ENCODE measurements around the gene POPDC2.
"Not testable (repeated sequence)": the region's sequence is repeated elsewhere in the genome, so short reads cannot be mapped to it uniquely, and the experiment has no call there.

Gene POPDC2, protein sequence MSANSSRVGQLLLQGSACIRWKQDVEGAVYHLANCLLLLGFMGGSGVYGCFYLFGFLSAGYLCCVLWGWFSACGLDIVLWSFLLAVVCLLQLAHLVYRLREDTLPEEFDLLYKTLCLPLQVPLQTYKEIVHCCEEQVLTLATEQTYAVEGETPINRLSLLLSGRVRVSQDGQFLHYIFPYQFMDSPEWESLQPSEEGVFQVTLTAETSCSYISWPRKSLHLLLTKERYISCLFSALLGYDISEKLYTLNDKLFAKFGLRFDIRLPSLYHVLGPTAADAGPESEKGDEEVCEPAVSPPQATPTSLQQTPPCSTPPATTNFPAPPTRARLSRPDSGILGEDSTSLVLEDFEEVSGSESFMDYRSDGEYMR

DNA sequence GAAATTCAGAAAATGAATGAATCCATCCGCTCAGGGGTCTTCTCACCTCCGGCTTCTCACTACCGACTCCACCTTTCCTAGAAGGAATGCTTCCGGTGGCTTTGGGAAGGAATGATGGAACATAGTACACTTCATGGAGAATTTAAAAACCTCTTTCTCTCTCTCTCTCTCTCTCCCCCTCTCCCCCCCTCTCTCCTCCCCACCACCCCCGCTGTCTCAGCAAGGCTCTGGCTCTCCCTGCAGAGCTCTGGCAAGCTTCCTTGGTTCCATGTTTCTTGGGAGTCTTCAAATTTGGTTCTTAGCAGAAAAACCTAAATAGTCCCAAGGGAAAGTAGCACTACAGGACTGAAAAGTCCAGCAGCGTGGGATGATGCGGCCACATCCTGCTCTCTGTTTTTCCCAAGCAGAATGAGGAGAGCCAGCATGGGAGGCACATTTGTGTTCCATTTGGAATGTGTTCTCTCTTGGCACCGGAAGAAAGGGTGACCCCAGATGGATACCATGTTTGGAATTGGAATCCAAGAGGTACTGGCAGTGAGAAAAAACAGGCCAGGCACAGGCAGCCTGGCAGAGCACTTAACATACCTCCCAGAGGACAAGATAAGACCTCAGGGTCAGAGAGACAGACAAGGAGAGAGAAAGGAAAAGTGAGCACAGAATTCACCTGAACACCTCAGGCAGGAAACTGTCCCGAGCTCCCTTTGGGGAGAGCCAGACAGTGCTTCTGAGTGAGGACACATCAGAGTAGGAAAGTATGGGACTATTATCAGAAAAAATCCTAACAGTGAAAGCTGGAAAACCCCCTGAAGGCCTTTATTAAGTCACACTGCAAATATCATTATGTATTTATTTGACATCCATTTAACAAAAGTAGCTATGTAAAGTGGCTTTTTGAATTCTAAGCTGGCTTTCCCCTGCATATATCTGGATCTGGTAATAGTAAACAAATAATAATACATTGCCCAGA is at the start of gene POPDC2:
Gene POPDC2, minus strand, starts transcription at position 116 of the 967 bp plus-strand sequence. CDS start 166 bp downstream, outside the sequence.
- DNase-seq (ENCODE audit: low read depth in 2 of 3, low spot score in 1 of 3) = no peak

GRCh38 chr3:119703820-119704531 is 43.6 kb upstream of the POPDC2 start:
- no peak for DNase-seq (ENCODE audit: low read depth in 2 of 3, low spot score in 1 of 3)

- DNase-seq (ENCODE audit: low read depth in 2 of 3, low spot score in 1 of 3) = peak; percentile 71 to 86 (median 82)
Observed at GRCh38 chr3:119702530-119703527, 42.4 kb upstream of the POPDC2 start, which contains the start of gene CFAP91. TSS of gene CFAP91 (plus strand) at chr3:119703022. CDS start at chr3:119703099, 77 bp downstream.

GRCh38 chr3:119700920-119701734 is 40.7 kb upstream of the POPDC2 start:
- DNase-seq (ENCODE audit: low read depth in 2 of 3, low spot score in 1 of 3) = no peak

- peak in 1 of 3 donors; percentile 41 for DNase-seq (ENCODE audit: low read depth in 2 of 3, low spot score in 1 of 3)
Observed at GRCh38 chr3:119700269-119700919, 40.0 kb upstream of the POPDC2 start.

DNA sequence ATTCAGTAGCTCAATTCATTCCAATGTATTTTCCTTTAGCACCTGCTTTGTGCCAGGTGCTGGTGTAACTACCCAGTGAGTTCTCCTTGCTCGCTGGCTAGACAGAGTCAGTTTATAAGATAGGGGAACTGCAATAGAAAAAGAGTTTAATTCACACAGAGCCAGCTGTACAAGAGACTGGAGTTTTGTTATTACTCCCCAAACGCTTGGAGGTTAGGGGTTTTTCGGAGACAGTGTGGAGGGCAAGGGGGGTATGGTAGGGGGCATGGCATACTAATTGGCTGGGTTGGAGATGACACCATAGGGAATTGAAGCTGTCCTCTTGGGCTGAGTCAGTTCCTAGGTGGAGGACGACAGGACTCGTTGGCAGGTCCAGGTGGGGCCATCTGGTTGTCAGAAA is 37.0 kb upstream of the POPDC2 start:
- no peak for DNase-seq (ENCODE audit: low read depth in 2 of 3, low spot score in 1 of 3)

- no peak for DNase-seq (ENCODE audit: low read depth in 2 of 3, low spot score in 1 of 3)
Observed at GRCh38 chr3:119695480-119695879, 35.1 kb upstream of the POPDC2 start.

DNA sequence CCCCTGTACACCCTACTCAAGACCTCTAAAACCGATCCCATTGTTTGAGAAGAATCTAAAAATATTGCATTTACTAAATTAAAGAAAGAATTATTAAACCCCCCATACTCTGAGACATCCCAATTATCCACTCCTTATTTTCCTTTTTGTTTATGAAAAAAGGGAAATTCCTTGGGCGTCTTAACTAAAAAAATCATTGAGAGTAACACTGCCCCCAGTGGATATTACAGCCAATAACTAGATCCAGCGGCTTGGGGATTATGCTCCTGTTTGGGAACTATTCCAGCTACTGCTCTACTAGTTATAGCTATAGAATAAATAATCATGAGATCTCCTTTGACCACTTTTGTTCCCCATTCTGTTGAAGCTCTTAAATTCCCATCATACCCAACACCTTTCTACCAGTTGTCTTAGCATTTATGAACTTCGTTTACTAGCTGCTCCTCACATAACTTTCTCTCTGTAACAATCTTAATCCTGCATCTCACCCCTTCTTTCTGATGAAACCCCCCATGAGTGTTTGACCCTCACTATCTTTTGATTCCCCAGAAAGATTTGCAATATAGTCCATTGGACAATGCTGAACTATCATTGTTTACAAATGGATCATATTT is 29.8 kb upstream of the POPDC2 start:
- DNase-seq (ENCODE audit: low read depth in 2 of 3, low spot score in 1 of 3) = no peak

DNA sequence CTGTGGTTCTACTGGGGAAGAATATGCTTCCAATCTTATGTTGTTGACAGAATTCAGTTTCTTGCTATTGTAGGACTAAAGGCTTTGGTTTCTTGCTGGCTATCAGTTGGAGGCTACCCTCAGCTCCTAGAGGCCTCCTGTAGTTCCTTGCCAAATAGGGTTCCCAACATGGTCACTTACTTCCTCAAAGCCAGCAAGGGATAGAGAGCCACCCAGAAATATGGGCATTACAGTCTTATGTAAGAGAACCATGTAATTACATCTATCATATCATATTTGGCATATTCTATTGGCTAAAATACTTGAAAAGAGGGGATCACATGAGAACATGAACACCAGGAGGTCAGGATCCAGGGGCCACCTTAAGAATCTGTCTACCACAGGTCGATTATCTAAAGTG is 23.0 kb upstream of the POPDC2 start:
- no peak for DNase-seq (ENCODE audit: low read depth in 2 of 3, low spot score in 1 of 3)

DNA sequence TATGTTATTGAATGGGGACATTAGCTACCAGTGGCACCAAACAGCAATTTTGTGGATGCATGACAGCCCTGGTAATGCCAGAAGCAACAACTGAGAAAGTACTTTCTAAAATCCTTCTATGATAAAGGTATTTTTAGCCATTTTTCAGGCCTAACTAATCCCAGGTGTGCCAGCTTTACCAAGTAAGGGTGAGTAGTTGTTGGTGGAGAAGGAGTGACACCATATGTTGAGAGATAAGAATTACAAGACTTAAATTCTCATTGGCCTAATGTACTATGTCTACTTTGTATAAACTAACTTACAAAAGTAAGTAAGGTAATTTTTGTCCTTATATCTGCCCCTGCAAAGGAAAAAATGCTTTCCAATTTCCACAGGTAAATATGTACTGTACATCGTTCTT is 20.9 kb upstream of the POPDC2 start:
- DNase-seq (ENCODE audit: low read depth in 2 of 3, low spot score in 1 of 3) = no peak

GRCh38 chr3:119679874-119680273 is 19.5 kb upstream of the POPDC2 start:
- no peak for DNase-seq (ENCODE audit: low read depth in 2 of 3, low spot score in 1 of 3)

GRCh38 chr3:119678209-119678608 is 17.8 kb upstream of the POPDC2 start:
- not testable (repeated sequence) for DNase-seq (ENCODE audit: low read depth in 2 of 3, low spot score in 1 of 3)

- no peak for DNase-seq (ENCODE audit: low read depth in 2 of 3, low spot score in 1 of 3)
Observed at GRCh38 chr3:119677641-119677934, 17.2 kb upstream of the POPDC2 start.

GRCh38 chr3:119676771-119677640 is 16.6 kb upstream of the POPDC2 start, which contains the start of gene COX17:
TSS of gene COX17 (minus strand) at chr3:119677406. CDS start at chr3:119677310, 96 bp downstream.
- peak; percentile 86 to 92 (median 88) for DNase-seq (ENCODE audit: low read depth in 2 of 3, low spot score in 1 of 3)

DNA sequence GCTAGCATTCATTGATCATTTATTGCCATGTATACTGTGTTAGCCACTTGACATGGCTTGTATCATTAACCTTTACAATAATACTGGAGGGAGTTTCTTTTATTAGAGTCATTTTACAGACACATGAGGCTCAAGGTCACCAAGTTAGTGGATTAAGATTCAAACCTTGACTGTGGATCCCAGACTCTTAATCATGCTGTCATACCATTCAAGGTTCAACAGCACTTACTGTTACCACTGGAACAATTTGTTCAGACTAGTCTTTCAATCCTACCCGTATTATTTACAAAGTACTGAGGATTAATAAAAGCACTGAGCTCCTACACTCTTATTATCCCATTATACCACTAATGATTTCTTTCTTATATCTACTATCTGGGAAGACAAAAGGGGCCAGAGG is 15.6 kb upstream of the POPDC2 start:
- no peak for DNase-seq (ENCODE audit: low read depth in 2 of 3, low spot score in 1 of 3)

GRCh38 chr3:119675188-119675874 is 14.9 kb upstream of the POPDC2 start:
- DNase-seq (ENCODE audit: low read depth in 2 of 3, low spot score in 1 of 3) = no peak

DNA sequence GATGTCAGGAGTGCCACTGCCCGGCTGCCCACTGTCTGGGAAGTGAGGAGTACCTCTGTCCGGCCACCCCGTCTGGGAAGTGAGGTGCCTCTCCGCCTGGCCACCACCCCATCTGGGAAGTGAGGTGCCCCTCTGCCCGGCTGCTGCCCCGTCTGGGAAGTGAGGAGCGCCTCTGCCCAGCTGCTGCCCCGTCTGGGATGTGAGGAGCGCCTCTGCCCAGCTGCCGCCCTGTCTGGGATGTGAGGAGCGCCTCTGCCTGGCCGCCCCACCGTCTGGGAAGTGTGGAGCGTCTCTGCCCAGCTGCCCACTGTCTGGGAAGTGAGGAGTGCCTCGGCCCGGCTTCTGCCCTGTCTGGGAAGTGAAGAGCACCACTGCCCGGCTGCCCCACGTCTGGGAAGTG is 13.5 kb upstream of the POPDC2 start:
- no peak for DNase-seq (ENCODE audit: low read depth in 2 of 3, low spot score in 1 of 3)

Measured in stimulated activated CD4-positive, alpha-beta T cell treated with anti-CD3 and anti-CD28 coated beads, Interleukin-12 subunit alpha, Interleukin-12 subunit beta, amount 100 ng/mL, for 48 hours (primary cell).